GM12865 (cell line): ENCODE data around the gene ABCA13.

ENCODE experiments used
- DNase-seq: peaks from one replicate; pipeline ENCODE4 v3.0.0; 2010; ENCODE audit warnings: low read depth
- H3K4me3 ChIP-seq: 2 replicates; pipeline ENCODE4 v1.5.1; 2011; ENCODE audit warnings: mild to moderate bottlenecking, low read depth, low read length, control low read depth
- TF ChIP-seq, protein P1 (sequence below): IDR thresholded peaks from 2 replicates; pipeline ENCODE4 v1.5.1; 2011; ENCODE audit warnings: low read length, control low read depth, low read depth, inconsistent platforms; ENCODE audit not compliant: insufficient read depth; ENCODE audit errors: missing control alignments

Gene ABCA13

GRCh38 chr7:48420206-48420605 lies 248.9 kb downstream of the ABCA13 start:
- DNase-seq: no peak
- TF ChIP-seq, protein P1, sequence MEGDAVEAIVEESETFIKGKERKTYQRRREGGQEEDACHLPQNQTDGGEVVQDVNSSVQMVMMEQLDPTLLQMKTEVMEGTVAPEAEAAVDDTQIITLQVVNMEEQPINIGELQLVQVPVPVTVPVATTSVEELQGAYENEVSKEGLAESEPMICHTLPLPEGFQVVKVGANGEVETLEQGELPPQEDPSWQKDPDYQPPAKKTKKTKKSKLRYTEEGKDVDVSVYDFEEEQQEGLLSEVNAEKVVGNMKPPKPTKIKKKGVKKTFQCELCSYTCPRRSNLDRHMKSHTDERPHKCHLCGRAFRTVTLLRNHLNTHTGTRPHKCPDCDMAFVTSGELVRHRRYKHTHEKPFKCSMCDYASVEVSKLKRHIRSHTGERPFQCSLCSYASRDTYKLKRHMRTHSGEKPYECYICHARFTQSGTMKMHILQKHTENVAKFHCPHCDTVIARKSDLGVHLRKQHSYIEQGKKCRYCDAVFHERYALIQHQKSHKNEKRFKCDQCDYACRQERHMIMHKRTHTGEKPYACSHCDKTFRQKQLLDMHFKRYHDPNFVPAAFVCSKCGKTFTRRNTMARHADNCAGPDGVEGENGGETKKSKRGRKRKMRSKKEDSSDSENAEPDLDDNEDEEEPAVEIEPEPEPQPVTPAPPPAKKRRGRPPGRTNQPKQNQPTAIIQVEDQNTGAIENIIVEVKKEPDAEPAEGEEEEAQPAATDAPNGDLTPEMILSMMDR: no peak
- H3K4me3 ChIP-seq: no peak overlapping the region

- TF ChIP-seq, protein P1: no peak
- no peak overlapping the region for H3K4me3 ChIP-seq
- DNase-seq: no peak
These were observed 250.1 kb downstream of the ABCA13 start for GRCh38 chr7:48421357-48421756.

DNA sequence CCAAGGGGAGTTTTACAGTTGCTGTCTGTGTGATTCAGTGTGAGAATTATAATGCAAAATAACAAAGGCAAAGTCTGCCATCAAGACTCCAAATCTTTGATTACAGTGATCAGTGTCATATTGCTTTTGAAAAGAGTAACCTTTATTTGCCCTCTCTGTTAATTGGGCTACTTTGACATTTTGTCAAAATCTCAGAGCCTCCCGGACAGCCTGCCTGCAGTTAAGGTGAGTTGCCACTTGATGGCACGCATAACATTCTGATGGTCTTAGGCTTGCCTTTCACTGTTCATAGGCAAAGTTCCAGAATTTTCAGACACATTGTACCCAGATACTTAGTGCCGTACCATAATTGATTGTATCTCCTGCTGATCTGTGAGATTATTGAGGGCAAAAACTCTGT lies 253.5 kb downstream of the ABCA13 start:
- peak; percentile 39 for DNase-seq
- TF ChIP-seq, protein P1: peak; percentile 61
- H3K4me3 ChIP-seq: no peak overlapping the region

DNA sequence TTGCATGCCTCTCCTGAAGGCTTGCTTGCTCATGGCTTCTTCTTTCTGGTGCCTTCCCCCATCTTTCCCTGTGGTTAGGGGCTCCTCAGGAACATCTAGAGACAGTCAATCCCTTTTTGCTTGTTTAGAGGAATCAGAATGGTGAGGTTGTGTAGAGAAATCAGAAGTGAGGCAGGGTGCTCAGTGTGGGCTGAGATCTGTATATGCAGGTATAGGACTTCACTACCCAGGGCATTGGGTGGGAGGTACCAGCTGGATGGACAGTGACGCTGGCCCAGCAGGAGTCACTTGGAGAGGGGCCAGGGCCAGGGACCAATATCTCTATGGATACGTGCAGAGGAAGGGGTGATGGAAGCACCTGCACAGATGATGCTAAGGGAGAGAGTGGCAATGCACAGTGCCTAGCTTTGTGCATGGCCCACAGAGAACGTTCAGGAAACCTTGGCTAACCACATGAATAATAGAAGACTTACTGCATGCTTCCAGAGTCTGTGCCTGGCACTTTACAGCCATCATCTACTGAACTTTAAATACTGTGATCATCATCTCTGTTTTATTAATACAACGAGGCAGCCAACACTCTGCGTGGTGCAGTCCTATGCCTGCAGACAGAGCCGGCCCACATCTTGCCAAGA lies 255.2 kb downstream of the ABCA13 start:
- no peak for DNase-seq
- TF ChIP-seq, protein P1: no peak
- no peak overlapping the region for H3K4me3 ChIP-seq

GRCh38 chr7:48426966-48427555 lies 255.8 kb downstream of the ABCA13 start:
- H3K4me3 ChIP-seq: no peak overlapping the region
- no peak for DNase-seq
- TF ChIP-seq, protein P1: no peak

DNA sequence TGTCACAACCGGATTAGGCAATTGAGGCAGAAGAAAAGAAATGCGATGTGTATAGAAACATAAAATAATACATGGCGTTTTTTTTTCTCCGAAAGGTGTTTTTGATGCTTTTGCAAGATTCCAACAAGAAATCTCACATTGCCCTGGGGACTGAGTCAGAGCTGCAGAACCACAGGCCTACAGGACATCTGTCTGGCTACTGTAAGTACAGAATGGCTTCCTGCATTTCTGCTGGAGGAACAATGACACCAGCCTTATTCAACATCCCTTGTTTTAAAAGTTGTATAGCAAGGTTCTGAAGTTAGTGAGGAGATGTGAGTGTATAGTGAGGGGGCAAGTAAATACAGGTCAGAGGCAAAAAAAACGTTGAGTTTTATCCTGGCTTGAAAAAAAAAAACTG lies 256.4 kb downstream of the ABCA13 start:
- DNase-seq: no peak
- TF ChIP-seq, protein P1: no peak
- no peak overlapping the region for H3K4me3 ChIP-seq
